Hepatocyte (in vitro differentiated cells): Measurements from ENCODE around the gene PRPF4. TPM values are rescaled to one million over a fixed set of nuclear protein-coding genes. Genes with fewer than 3 reads are reported as not detected.

Source experiments
- DNase-seq: peaks from one replicate; pipeline ENCODE4 v3.0.0-alpha.2; 2016; ENCODE audit warnings: low spot score
- H2AFZ ChIP-seq: fragments of 200-600 bp; sonication (generic); 2 replicates; pipeline ENCODE4 v1.6.0; 2016; ENCODE audit warnings: antibody characterized with exemption, mild to moderate bottlenecking
- H3K27ac ChIP-seq: fragments of 200-600 bp; sonication (generic); 2 replicates; pipeline ENCODE4 v1.5.1; 2016; ENCODE audit warnings: mild to moderate bottlenecking
- H3K27me3 ChIP-seq: fragments of 200-600 bp; sonication (generic); 2 replicates; pipeline ENCODE4 v1.6.1; 2016
- H3K36me3 ChIP-seq: fragments of 200-600 bp; sonication (generic); replicated peaks from 2 replicates; pipeline ENCODE4 v1.5.1; 2016; ENCODE audit warnings: low read depth; ENCODE audit not compliant: insufficient read depth
- H3K4me1 ChIP-seq: fragments of 200-600 bp; sonication (generic); 2 replicates; pipeline ENCODE4 v1.5.1; 2016; ENCODE audit warnings: mild to moderate bottlenecking, moderate library complexity; ENCODE audit not compliant: insufficient read depth
- H3K4me2 ChIP-seq: fragments of 200-600 bp; sonication (generic); 2 replicates; pipeline ENCODE4 v1.6.0; 2016
- H3K4me3 ChIP-seq: fragments of 200-600 bp; sonication (generic); 2 replicates; pipeline ENCODE4 v1.5.1; 2016; ENCODE audit warnings: mild to moderate bottlenecking
- H3K79me2 ChIP-seq: fragments of 200-600 bp; sonication (generic); 2 replicates; pipeline ENCODE4 v1.6.0; 2017; ENCODE audit warnings: mild to moderate bottlenecking
- H3K9me2 ChIP-seq: fragments of 200-600 bp; sonication (generic); replicated peaks from 2 replicates; pipeline ENCODE4 v1.6.0; 2017; ENCODE audit warnings: mild to moderate bottlenecking; ENCODE audit not compliant: insufficient read depth
- H3K9me3 ChIP-seq: fragments of 200-600 bp; sonication (generic); 2 replicates; pipeline ENCODE4 v1.5.1; 2016; ENCODE audit warnings: low read depth, mild to moderate bottlenecking
- H4K20me1 ChIP-seq: fragments of 200-600 bp; sonication (generic); 2 replicates; pipeline ENCODE4 v1.6.0; 2016; ENCODE audit warnings: mild to moderate bottlenecking; ENCODE audit not compliant: insufficient read depth, poor library complexity, severe bottlenecking
- CTCF ChIP-seq: fragments of 200-600 bp; sonication (generic); IDR thresholded peaks from 2 replicates; pipeline ENCODE4 v1.5.1; 2016; ENCODE audit warnings: antibody characterized with exemption, mild to moderate bottlenecking; ENCODE audit not compliant: poor library complexity
- EZH2 ChIP-seq: fragments of 200-600 bp; sonication (generic); IDR thresholded peaks from 2 replicates; pipeline ENCODE4 v1.6.1; 2016; ENCODE audit warnings: antibody characterized with exemption, mild to moderate bottlenecking, borderline replicate concordance
- EZH2phosphoT487 ChIP-seq: fragments of 200-600 bp; sonication (generic); IDR thresholded peaks from one replicate; pipeline ENCODE4 v1.6.1; 2018; ENCODE audit warnings: antibody characterized with exemption, mild to moderate bottlenecking, low read depth, moderate library complexity; ENCODE audit not compliant: unreplicated experiment, severe bottlenecking
- WGBS: methylation state at CpG from one replicate; pipeline ENCODE4 v1.1.6; 2016; ENCODE audit warnings: low lambda C conversion rate; ENCODE audit errors: missing lambda C conversion rate; 5-methylcytosine and 5-hydroxymethylcytosine counted together
- polyA plus RNA-seq: library from polyadenylated mRNA; unstranded; fragments of >200 nt; fragmentation: Nextera tagmentation; extraction: Ambion mirVana; gene quantifications from 2 replicates; pipeline ENCODE4 v1.2.1, GENCODE V29; 2016
- total RNA-seq: library from RNA; depleted of rRNA; stranded (reverse); fragments of >200 nt; gene quantifications from 2 replicates; pipeline ENCODE4 v1.2.3, GENCODE V29; 2014

Gene PRPF4
- total and polyA plus RNA-seq, 2 experiments from 2014 or later = 24.1 to 27.3 TPM

- WGBS = 89% methylated on average over 15 of the region's 15 CpGs
- Histone ChIP-seq H3K79me2 (no peaks in the 10 kb centered on the region), H3K9me3 (no peaks in the 10 kb centered on the region), H3K9me2 (no peaks in the 10 kb centered on the region), H2AFZ (no peak overlapping the region), H3K27ac (no peak overlapping the region), H3K4me3 (no peak overlapping the region), H3K27me3 (no peaks in the 10 kb centered on the region), H3K4me1 (peaks cover 5% of the 10 kb centered on the region), H4K20me1 (no peaks in the 10 kb centered on the region), H3K4me2 (no peak overlapping the region), H3K36me3 (no peaks in the 10 kb centered on the region)
- DNase-seq = no peak
- TF ChIP-seq EZH2 = no peak
These were observed 23.7 kb downstream of the PRPF4 start for GRCh38 chr9:113298924-113299770.

- Histone ChIP-seq H4K20me1 (no peaks in the 10 kb centered on the region), H3K4me3 (no peak overlapping the region), H3K9me3 (no peaks in the 10 kb centered on the region), H3K27ac (no peak overlapping the region), H2AFZ (peak overlapping the region; percentile 31), H3K4me1 (peaks cover 5% of the 10 kb centered on the region), H3K79me2 (no peaks in the 10 kb centered on the region), H3K4me2 (no peak overlapping the region), H3K9me2 (no peaks in the 10 kb centered on the region), H3K27me3 (no peaks in the 10 kb centered on the region), H3K36me3 (no peaks in the 10 kb centered on the region)
- DNase-seq = peak; percentile 55
- WGBS = 71% methylated on average over 8 of the region's 8 CpGs
- no peak for TF ChIP-seq EZH2phosphoT487
- no peak for TF ChIP-seq CTCF
- TF ChIP-seq EZH2 = no peak
These were observed 24.4 kb downstream of the PRPF4 start for GRCh38 chr9:113299800-113300292.

GRCh38 chr9:113301548-113301947 is 26.1 kb downstream of the PRPF4 start:
- DNase-seq = no peak
- Histone ChIP-seq H3K4me2 (no peak overlapping the region), H3K4me3 (no peak overlapping the region), H3K4me1 (no peaks in the 10 kb centered on the region), H3K36me3 (no peaks in the 10 kb centered on the region), H3K79me2 (no peaks in the 10 kb centered on the region), H3K9me3 (no peaks in the 10 kb centered on the region), H4K20me1 (no peaks in the 10 kb centered on the region), H2AFZ (no peak overlapping the region), H3K27ac (no peak overlapping the region), H3K9me2 (no peaks in the 10 kb centered on the region), H3K27me3 (no peaks in the 10 kb centered on the region)
- WGBS = 89% methylated on average over 8 of the region's 8 CpGs
- TF ChIP-seq EZH2 (no peak), CTCF (no peak), EZH2phosphoT487 (no peak)

- no peaks in the 10 kb centered on the region for H4K20me1 ChIP-seq
- peak within 1 kb of the TSS; percentile 70 for H3K27ac ChIP-seq
- H3K79me2 ChIP-seq = no peaks in the 10 kb centered on the region
- no peaks in the 10 kb centered on the region for H3K4me1 ChIP-seq
- WGBS = 58% methylated on average over 25 of the region's 25 CpGs
- no peak within 1 kb of the TSS for H2AFZ ChIP-seq
- H3K36me3 ChIP-seq = no peaks in the 10 kb centered on the region
- H3K4me2 ChIP-seq = peak within 1 kb of the TSS; percentile 59
- no peak within 1 kb of the TSS for H3K4me3 ChIP-seq
- no peaks in the 10 kb centered on the region for H3K27me3 ChIP-seq
- TF ChIP-seq EZH2 (no peak), EZH2phosphoT487 (no peak), CTCF (no peak)
- DNase-seq = peak; percentile 84
- no peaks in the 10 kb centered on the region for H3K9me2 ChIP-seq
- H3K9me3 ChIP-seq = no peaks in the 10 kb centered on the region
These were observed 27.4 kb downstream of the PRPF4 start, which contains the start of gene RNF183 for GRCh38 chr9:113302792-113303418. TSS of gene RNF183 (minus strand) at chr9:113303376. CDS start at chr9:113298184, 5,192 bp downstream.
